Loucy (cell line): ENCODE measurements around the gene CDKL4.

Experiments
- CTCF ChIP-seq: fragments of 200-600 bp; sonication (generic); conservative IDR thresholded peaks from 2 replicates; pipeline ENCODE4 v1.5.1; 2014; ENCODE audit warnings: mild to moderate bottlenecking, antibody characterized with exemption, low read length
- EZH2phosphoT487 ChIP-seq: fragments of 200-600 bp; IDR thresholded peaks from 2 replicates; pipeline ENCODE4 v1.6.1; 2018; ENCODE audit warnings: antibody characterized with exemption, mild to moderate bottlenecking, moderate library complexity, borderline replicate concordance

- TF ChIP-seq CTCF = no peak
- TF ChIP-seq EZH2phosphoT487 = no peak
Observed at GRCh38 chr2:39171621-39172020, 72.1 kb downstream of the CDKL4 start.
